ENCODE results near the gene RASD1.

- TF ChIP-seq EP300 (IDR thresholded peaks at IDR 0.05) (no peak), POLR2A (IDR thresholded peaks at IDR 0.05) (no peak)
- TF ChIP-seq, protein P1, sequence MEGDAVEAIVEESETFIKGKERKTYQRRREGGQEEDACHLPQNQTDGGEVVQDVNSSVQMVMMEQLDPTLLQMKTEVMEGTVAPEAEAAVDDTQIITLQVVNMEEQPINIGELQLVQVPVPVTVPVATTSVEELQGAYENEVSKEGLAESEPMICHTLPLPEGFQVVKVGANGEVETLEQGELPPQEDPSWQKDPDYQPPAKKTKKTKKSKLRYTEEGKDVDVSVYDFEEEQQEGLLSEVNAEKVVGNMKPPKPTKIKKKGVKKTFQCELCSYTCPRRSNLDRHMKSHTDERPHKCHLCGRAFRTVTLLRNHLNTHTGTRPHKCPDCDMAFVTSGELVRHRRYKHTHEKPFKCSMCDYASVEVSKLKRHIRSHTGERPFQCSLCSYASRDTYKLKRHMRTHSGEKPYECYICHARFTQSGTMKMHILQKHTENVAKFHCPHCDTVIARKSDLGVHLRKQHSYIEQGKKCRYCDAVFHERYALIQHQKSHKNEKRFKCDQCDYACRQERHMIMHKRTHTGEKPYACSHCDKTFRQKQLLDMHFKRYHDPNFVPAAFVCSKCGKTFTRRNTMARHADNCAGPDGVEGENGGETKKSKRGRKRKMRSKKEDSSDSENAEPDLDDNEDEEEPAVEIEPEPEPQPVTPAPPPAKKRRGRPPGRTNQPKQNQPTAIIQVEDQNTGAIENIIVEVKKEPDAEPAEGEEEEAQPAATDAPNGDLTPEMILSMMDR (IDR thresholded peaks at IDR 0.05), result no peak
Measured at GRCh38 chr17:17493249-17493985, 2.8 kb downstream of the RASD1 start.
